Measurements from ENCODE around the gene LMF1. TPM values are rescaled to one million over a fixed set of nuclear protein-coding genes. Genes with fewer than 3 reads are reported as not detected.

The LMF1 gene
- total and polyA plus RNA-seq, 2 donors (not counting 1 experiment from before 2014, with no cell fraction given): 36.4 to 63.2 TPM

DNA sequence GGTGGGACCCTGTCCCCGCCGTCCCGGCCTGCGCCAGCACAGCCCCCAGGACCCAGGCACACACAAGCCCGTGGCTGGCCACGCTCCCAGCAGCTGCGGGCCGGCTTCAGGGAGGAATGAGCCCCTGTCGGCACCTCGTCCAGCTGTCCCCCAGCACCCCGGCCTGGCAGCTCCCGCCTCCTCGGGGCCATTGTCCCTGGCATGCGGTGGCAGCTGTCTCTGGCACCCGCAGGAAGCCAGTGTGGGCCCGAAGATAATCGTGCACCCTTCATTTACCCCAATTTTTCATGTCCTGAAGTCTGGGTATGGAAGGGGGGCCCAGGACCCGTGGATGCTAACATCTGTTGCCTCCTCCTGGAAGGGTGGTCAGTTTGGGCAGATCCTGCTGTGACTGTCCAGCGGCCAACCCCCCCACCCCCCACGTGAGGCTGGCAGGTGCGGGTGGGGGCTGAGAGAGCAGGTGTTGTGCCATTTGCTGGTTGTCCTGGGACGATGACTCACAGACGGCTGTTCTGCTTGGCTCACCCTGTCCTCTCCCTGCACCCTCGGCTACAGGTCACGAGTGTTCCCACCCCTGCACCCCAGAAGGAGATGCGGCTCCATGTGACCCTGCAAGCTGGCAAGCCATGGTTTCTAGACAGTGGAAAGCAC is 4.0 kb upstream of the LMF1 start:
- ATAC-seq (ENCODE audit: low read depth) (no peak), DNase-seq (no peak)
- ChIA-PET POLR2A (no interaction called here), CTCF (no interaction called here)
- intact Hi-C loops (cut with micrococcal nuclease): loop anchor here (5.0 kb wide), 1 partner anchor 257 kb away; the partner anchor contains the start of gene METRN
- Histone ChIP-seq H3K4me2 (replicated peaks; ENCODE audit: low read depth, low read length, poor library complexity, severe bottlenecking) (no peak overlapping the region), H3K4me3 (ENCODE audit: control extremely low read depth in 1 of 5, extremely low read depth in 1 of 5, insufficient read depth in 1 of 5, low read depth in 2 of 5, low read length in 4 of 5) (no peak overlapping the region), H3K27me3 (replicated peaks in 1 of 4; ENCODE audit: control extremely low read depth in 1 of 4, control insufficient read depth in 3 of 4, insufficient read depth in 4 of 4, low read length in 3 of 4) (peaks cover 0 to 28% (median 5%) of the 10 kb centered on the region in 4 experiments), H3K79me2 (ENCODE audit: control insufficient read depth, insufficient read depth, low read length) (peaks cover 6% of the 10 kb centered on the region), H3K4me1 (ENCODE audit: control insufficient read depth in 2 of 2, insufficient read depth in 2 of 2, low read length in 2 of 2) (peaks cover 10 to 15% of the 10 kb centered on the region in 2 donors), H4K20me1 (ENCODE audit: control insufficient read depth, insufficient read depth, low read length, poor library complexity, severe bottlenecking) (no peaks in the 10 kb centered on the region), H3K9ac (ENCODE audit: low read length) (no peak overlapping the region), H2AFZ (ENCODE audit: insufficient read depth, low read depth, low read length, poor library complexity, severe bottlenecking) (no peak overlapping the region), H3K36me3 (replicated peaks in 1 of 2; ENCODE audit: control extremely low read depth in 1 of 2, control insufficient read depth in 1 of 2, extremely low read depth in 1 of 2, insufficient read depth in 2 of 2, low read length in 1 of 2) (no peaks in the 10 kb centered on the region), H3K9me3 (ENCODE audit: control extremely low read depth in 1 of 3, control insufficient read depth in 2 of 3, insufficient read depth in 1 of 3, low read length in 2 of 3) (peaks cover 0 to 20% (median 0%) of the 10 kb centered on the region in 3 donors), H3K27ac (ENCODE audit: low read length in 2 of 2) (no peak overlapping the region)
- Mint-ChIP-seq H3K27me3 (peaks cover 13% of the 10 kb centered on the region), H3K4me1 (peaks cover 6% of the 10 kb centered on the region), H3K9me3 (ENCODE audit: insufficient read depth) (no peaks in the 10 kb centered on the region), H3K27ac (no peak overlapping the region), H3K4me3 (no peak overlapping the region)
- 90% methylated on average over 17 of the region's 26 CpGs for WGBS (ENCODE audit: insufficient coverage)
- TF ChIP-seq CTCF (IDR thresholded peaks at IDR 0.05) (no peak), EZH2 (IDR thresholded peaks at IDR 0.05; ENCODE audit: borderline replicate concordance, insufficient read depth, low read depth, low read length, poor library complexity, severe bottlenecking) (no peak)

- Histone ChIP-seq H3K79me2 (ENCODE audit: control insufficient read depth, insufficient read depth, low read length) (peaks cover 9% of the 10 kb centered on the region), H2AFZ (ENCODE audit: insufficient read depth, low read depth, low read length, poor library complexity, severe bottlenecking) (no peak overlapping the region), H3K27ac (ENCODE audit: low read length in 2 of 2) (no peak overlapping the region), H3K4me3 (ENCODE audit: control extremely low read depth in 1 of 5, extremely low read depth in 1 of 5, insufficient read depth in 1 of 5, low read depth in 2 of 5, low read length in 4 of 5) (no peak overlapping the region), H3K27me3 (replicated peaks in 1 of 4; ENCODE audit: control extremely low read depth in 1 of 4, control insufficient read depth in 3 of 4, insufficient read depth in 4 of 4, low read length in 3 of 4) (peaks cover 0 to 21% (median 3%) of the 10 kb centered on the region in 4 experiments), H3K4me1 (ENCODE audit: control insufficient read depth in 2 of 2, insufficient read depth in 2 of 2, low read length in 2 of 2) (peaks cover 9 to 17% of the 10 kb centered on the region in 2 donors), H3K4me2 (replicated peaks; ENCODE audit: low read depth, low read length, poor library complexity, severe bottlenecking) (no peak overlapping the region), H3K9me3 (ENCODE audit: control extremely low read depth in 1 of 3, control insufficient read depth in 2 of 3, insufficient read depth in 1 of 3, low read length in 2 of 3) (peaks cover 0 to 20% (median 0%) of the 10 kb centered on the region in 3 donors), H3K36me3 (replicated peaks in 1 of 2; ENCODE audit: control extremely low read depth in 1 of 2, control insufficient read depth in 1 of 2, extremely low read depth in 1 of 2, insufficient read depth in 2 of 2, low read length in 1 of 2) (no peaks in the 10 kb centered on the region), H4K20me1 (ENCODE audit: control insufficient read depth, insufficient read depth, low read length, poor library complexity, severe bottlenecking) (no peaks in the 10 kb centered on the region), H3K9ac (ENCODE audit: low read length) (no peak overlapping the region)
- intact Hi-C loops (cut with micrococcal nuclease): loop anchor here (5.0 kb wide), 1 partner anchor 257 kb away; the partner anchor contains the start of gene METRN
- Mint-ChIP-seq H3K4me1 (peaks cover 11% of the 10 kb centered on the region), H3K27ac (no peak overlapping the region), H3K9me3 (ENCODE audit: insufficient read depth) (no peaks in the 10 kb centered on the region), H3K27me3 (peaks cover 13% of the 10 kb centered on the region), H3K4me3 (no peak overlapping the region)
- POLR2A ChIA-PET: no interaction called here
- DNase-seq (no peak), ATAC-seq (ENCODE audit: low read depth) (no peak)
- TF ChIP-seq EZH2 (IDR thresholded peaks at IDR 0.05; ENCODE audit: borderline replicate concordance, insufficient read depth, low read depth, low read length, poor library complexity, severe bottlenecking) (no peak), CTCF (IDR thresholded peaks at IDR 0.05) (no peak)
- CTCF ChIA-PET: no interaction called here
- 80% methylated on average over 19 of the region's 21 CpGs for WGBS (ENCODE audit: insufficient coverage)
Measured at GRCh38 chr16:974001-974601, 3.3 kb upstream of the LMF1 start.

Data from B cell (primary cell).